Mesendoderm (in vitro differentiated cells): ENCODE results near the gene DOCK8.

Experiments used
- DNase-seq: peaks from one replicate; pipeline ENCODE4 v3.0.0; 2013
- H2AK5ac ChIP-seq: 2 replicates; pipeline ENCODE4 v1.6.1; 2013; ENCODE audit warnings: low read length, inconsistent platforms
- H2BK120ac ChIP-seq: 2 replicates; pipeline ENCODE4 v1.6.1; 2013; ENCODE audit warnings: low read depth, mild to moderate bottlenecking, low read length, moderate library complexity, mixed read lengths
- H2BK15ac ChIP-seq: replicated peaks from 2 replicates; pipeline ENCODE4 v1.6.1; 2013; ENCODE audit warnings: low read depth, mild to moderate bottlenecking, moderate library complexity
- H2BK5ac ChIP-seq: 2 replicates; pipeline ENCODE4 v1.6.1; 2013; ENCODE audit warnings: low read length, inconsistent platforms
- H3K18ac ChIP-seq: 2 replicates; pipeline ENCODE4 v1.6.1; 2013; ENCODE audit warnings: mild to moderate bottlenecking, low read length, mixed read lengths
- H3K23ac ChIP-seq: one replicate; pipeline ENCODE4 v1.6.1; 2013; ENCODE audit warnings: low read length
- H3K27ac ChIP-seq: 2 replicates; pipeline ENCODE4 v1.5.1; 2013; ENCODE audit warnings: low read depth, mild to moderate bottlenecking, inconsistent platforms, low read length, moderate library complexity
- H3K27me3 ChIP-seq: 2 replicates; pipeline ENCODE4 v1.6.1; 2013; ENCODE audit warnings: low read length, control low read depth, mild to moderate bottlenecking, inconsistent platforms; ENCODE audit not compliant: insufficient read depth, poor library complexity
- H3K36me3 ChIP-seq: 2 replicates; pipeline ENCODE4 v1.6.1; 2013; ENCODE audit warnings: low read length, inconsistent platforms; ENCODE audit not compliant: control insufficient read depth, insufficient read depth
- H3K4ac ChIP-seq: one replicate; pipeline ENCODE4 v1.6.1; 2013; ENCODE audit warnings: low read depth, mild to moderate bottlenecking, low read length, moderate library complexity
- H3K4me1 ChIP-seq: 2 replicates; pipeline ENCODE4 v1.6.1; 2013; ENCODE audit warnings: low read depth, low read length, inconsistent platforms; ENCODE audit not compliant: control insufficient read depth
- H3K4me2 ChIP-seq: 2 replicates; pipeline ENCODE4 v1.6.1; 2013; ENCODE audit warnings: low read length
- H3K4me3 ChIP-seq: 2 replicates; pipeline ENCODE4 v1.5.1; 2013; ENCODE audit warnings: mild to moderate bottlenecking, low read length
- H3K56ac ChIP-seq: one replicate; pipeline ENCODE4 v1.6.1; 2013; ENCODE audit warnings: low read length
- H3K79me1 ChIP-seq: 2 replicates; pipeline ENCODE4 v1.6.1; 2013; ENCODE audit warnings: low read length, inconsistent platforms
- H3K79me2 ChIP-seq: 2 replicates; pipeline ENCODE4 v1.6.1; 2013; ENCODE audit warnings: mild to moderate bottlenecking, low read length; ENCODE audit not compliant: control insufficient read depth, insufficient read depth
- H3K9ac ChIP-seq: 2 replicates; pipeline ENCODE4 v1.6.1; 2013; ENCODE audit warnings: low read length, inconsistent platforms
- H4K5ac ChIP-seq: one replicate; pipeline ENCODE4 v1.6.1; 2013; ENCODE audit warnings: low read length
- H4K8ac ChIP-seq: one replicate; pipeline ENCODE4 v1.6.1; 2013; ENCODE audit warnings: low read depth, mild to moderate bottlenecking, control low read depth, low read length, moderate library complexity
- WGBS: extraction: QIAGEN DNeasy Blood & Tissue Kit; methylation state at CpG from one replicate; pipeline ENCODE4 v1.1.7; 2013; ENCODE audit warnings: low lambda C conversion rate, missing lambda C conversion rate; ENCODE audit not compliant: insufficient coverage; ENCODE audit errors: extremely low coverage; 5-methylcytosine and 5-hydroxymethylcytosine counted together

The DOCK8 gene

GRCh38 chr9:479971-480350, 265.3 kb downstream of the DOCK8 start:
- no peak overlapping the region for H3K4ac ChIP-seq
- H2AK5ac ChIP-seq, result no peak overlapping the region
- no peaks in the 10 kb centered on the region for H3K36me3 ChIP-seq
- H3K56ac ChIP-seq, result no peak overlapping the region
- H4K5ac ChIP-seq, result no peak overlapping the region
- no CpG with 5 or more reads among the region's 3 CpGs for WGBS
- DNase-seq, result no peak
- H3K4me3 ChIP-seq, result no peak overlapping the region
- no peak overlapping the region for H3K4me2 ChIP-seq
- H3K79me2 ChIP-seq, result no peaks in the 10 kb centered on the region
- no peak overlapping the region for H3K27ac ChIP-seq
- H3K18ac ChIP-seq, result no peak overlapping the region
- H3K4me1 ChIP-seq, result no peaks in the 10 kb centered on the region
- H3K9ac ChIP-seq, result no peak overlapping the region
- no peak overlapping the region for H4K8ac ChIP-seq
- H3K27me3 ChIP-seq, result no peaks in the 10 kb centered on the region
- no peak overlapping the region for H2BK5ac ChIP-seq
- H2BK120ac ChIP-seq, result no peak overlapping the region
- H3K79me1 ChIP-seq, result no peaks in the 10 kb centered on the region
- H2BK15ac ChIP-seq, result no peak overlapping the region
- H3K23ac ChIP-seq, result no peak overlapping the region

- Histone ChIP-seq H3K4me3 (no peak overlapping the region), H3K4ac (no peak overlapping the region), H2BK5ac (no peak overlapping the region)
Measured at GRCh38 chr9:482739-483138, 268.1 kb downstream of the DOCK8 start.

DNA sequence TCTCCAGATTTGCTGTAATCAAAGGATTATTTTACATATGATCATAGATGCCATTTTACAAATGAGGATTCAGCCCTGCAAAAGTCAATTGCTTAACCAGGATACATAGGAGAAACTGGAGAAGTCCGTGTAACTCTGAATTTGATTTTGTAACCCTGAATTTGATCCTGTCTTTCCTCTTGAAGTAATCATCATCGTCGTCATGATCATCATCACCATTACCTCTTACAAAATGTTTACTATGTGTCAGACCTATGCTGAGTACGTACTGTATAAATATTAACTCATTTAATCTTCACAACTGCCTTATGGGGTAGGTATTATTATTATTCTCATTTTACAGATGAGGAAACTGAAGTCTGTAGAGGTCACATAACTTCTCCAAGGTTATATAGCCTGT, 271.5 kb downstream of the DOCK8 start:
- Histone ChIP-seq H3K79me1 (no peaks in the 10 kb centered on the region), H3K56ac (no peak overlapping the region), H3K27ac (no peak overlapping the region), H3K4ac (no peak overlapping the region), H3K4me1 (no peaks in the 10 kb centered on the region), H2BK120ac (no peak overlapping the region), H2BK15ac (no peak overlapping the region), H4K8ac (no peak overlapping the region), H3K4me2 (no peak overlapping the region), H3K23ac (no peak overlapping the region), H3K9ac (no peak overlapping the region), H3K36me3 (no peaks in the 10 kb centered on the region), H3K4me3 (no peak overlapping the region), H2BK5ac (no peak overlapping the region), H4K5ac (no peak overlapping the region), H3K79me2 (no peaks in the 10 kb centered on the region), H3K27me3 (no peaks in the 10 kb centered on the region), H3K18ac (no peak overlapping the region), H2AK5ac (no peak overlapping the region)
- WGBS, result no CpG with 5 or more reads among the region's 4 CpGs
- no peak for DNase-seq

More at GRCh38 chr9:482739-483138, 268.1 kb downstream of the DOCK8 start:
- Histone ChIP-seq H3K23ac (no peak overlapping the region), H3K36me3 (no peaks in the 10 kb centered on the region), H3K4me2 (no peak overlapping the region), H4K5ac (no peak overlapping the region), H2AK5ac (no peak overlapping the region), H3K79me2 (no peaks in the 10 kb centered on the region), H3K56ac (no peak overlapping the region), H3K18ac (no peak overlapping the region), H3K27ac (no peak overlapping the region), H4K8ac (no peak overlapping the region), H2BK120ac (no peak overlapping the region), H3K27me3 (no peaks in the 10 kb centered on the region), H3K9ac (no peak overlapping the region), H2BK15ac (no peak overlapping the region), H3K4me1 (no peaks in the 10 kb centered on the region), H3K79me1 (no peaks in the 10 kb centered on the region)
- WGBS, result no CpG with 5 or more reads among the region's 7 CpGs
- no peak for DNase-seq

DNA sequence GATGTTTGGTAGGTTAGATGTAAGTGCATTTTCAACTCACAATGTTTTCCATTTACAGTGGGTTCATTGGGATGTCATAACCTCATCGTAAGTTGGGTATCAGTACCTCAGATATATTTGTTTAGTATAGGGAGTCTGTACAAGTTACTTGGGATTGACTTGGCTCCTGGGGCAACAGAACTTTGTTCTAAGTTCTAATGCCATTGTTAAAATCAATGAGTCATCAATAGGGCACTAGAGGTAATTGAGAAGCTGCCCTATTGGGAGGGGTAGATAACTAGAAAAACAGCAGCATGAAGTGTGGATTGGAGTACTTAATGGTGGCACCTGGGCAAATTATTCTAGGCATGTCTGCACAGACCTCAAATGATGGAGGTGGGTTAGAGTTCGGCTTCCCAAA, 272.8 kb downstream of the DOCK8 start:
- no CpG with 5 or more reads among the region's 2 CpGs for WGBS
- H3K56ac ChIP-seq, result no peak overlapping the region
- H3K23ac ChIP-seq, result no peak overlapping the region
- no peak overlapping the region for H4K5ac ChIP-seq
- H3K4me3 ChIP-seq, result no peak overlapping the region
- H2BK5ac ChIP-seq, result no peak overlapping the region
- H3K36me3 ChIP-seq, result no peaks in the 10 kb centered on the region
- H2BK120ac ChIP-seq, result no peak overlapping the region
- H4K8ac ChIP-seq, result no peak overlapping the region
- H3K79me2 ChIP-seq, result no peaks in the 10 kb centered on the region
- H3K4ac ChIP-seq, result no peak overlapping the region
- H3K4me1 ChIP-seq, result no peaks in the 10 kb centered on the region
- no peaks in the 10 kb centered on the region for H3K79me1 ChIP-seq
- H2AK5ac ChIP-seq, result no peak overlapping the region
- H3K4me2 ChIP-seq, result no peak overlapping the region
- no peak overlapping the region for H3K9ac ChIP-seq
- DNase-seq, result no peak
- no peaks in the 10 kb centered on the region for H3K27me3 ChIP-seq
- no peak overlapping the region for H3K18ac ChIP-seq
- no peak overlapping the region for H2BK15ac ChIP-seq
- H3K27ac ChIP-seq, result no peak overlapping the region

GRCh38 chr9:488448-488847, 273.8 kb downstream of the DOCK8 start:
- no peaks in the 10 kb centered on the region for H3K79me2 ChIP-seq
- H3K4me1 ChIP-seq, result no peaks in the 10 kb centered on the region
- no peak for DNase-seq
- H3K79me1 ChIP-seq, result no peaks in the 10 kb centered on the region
- H3K4ac ChIP-seq, result no peak overlapping the region
- H2BK15ac ChIP-seq, result no peak overlapping the region
- H3K27ac ChIP-seq, result no peak overlapping the region
- WGBS, result no CpG with 5 or more reads among the region's 2 CpGs
- H3K27me3 ChIP-seq, result no peaks in the 10 kb centered on the region
- no peak overlapping the region for H3K9ac ChIP-seq
- H2AK5ac ChIP-seq, result no peak overlapping the region
- no peak overlapping the region for H2BK120ac ChIP-seq
- H2BK5ac ChIP-seq, result no peak overlapping the region
- no peak overlapping the region for H4K8ac ChIP-seq
- H3K56ac ChIP-seq, result no peak overlapping the region
- no peaks in the 10 kb centered on the region for H3K36me3 ChIP-seq
- no peak overlapping the region for H3K18ac ChIP-seq
- no peak overlapping the region for H4K5ac ChIP-seq
- H3K4me2 ChIP-seq, result no peak overlapping the region
- no peak overlapping the region for H3K4me3 ChIP-seq
- no peak overlapping the region for H3K23ac ChIP-seq
